HG03432 (cell line): ENCODE results near the gene MYL5.
"Not testable (repeated sequence)": the region's sequence is repeated elsewhere in the genome, so short reads cannot be mapped to it uniquely, and the experiment has no call there.

Experiments
- ATAC-seq: cut with Tn5 transposase; IDR thresholded peaks from one replicate; pipeline ENCODE4 v1.9.1; 2021; ENCODE audit warnings: mild to moderate bottlenecking, moderate library complexity; ENCODE audit not compliant: unreplicated experiment

MYL5 gene

GRCh38 chr4:674172-675035 is at the start of gene MYL5, which contains the start of gene ATP5ME:
Gene MYL5, plus strand, starts transcription at chr4:674542. Its CDS starts 3,485 bp downstream, at chr4:678027.
Gene ATP5ME, minus strand, starts transcription at chr4:674276. Its CDS starts 29 bp downstream, at chr4:674247.
- ATAC-seq, result peak; percentile 75

DNA sequence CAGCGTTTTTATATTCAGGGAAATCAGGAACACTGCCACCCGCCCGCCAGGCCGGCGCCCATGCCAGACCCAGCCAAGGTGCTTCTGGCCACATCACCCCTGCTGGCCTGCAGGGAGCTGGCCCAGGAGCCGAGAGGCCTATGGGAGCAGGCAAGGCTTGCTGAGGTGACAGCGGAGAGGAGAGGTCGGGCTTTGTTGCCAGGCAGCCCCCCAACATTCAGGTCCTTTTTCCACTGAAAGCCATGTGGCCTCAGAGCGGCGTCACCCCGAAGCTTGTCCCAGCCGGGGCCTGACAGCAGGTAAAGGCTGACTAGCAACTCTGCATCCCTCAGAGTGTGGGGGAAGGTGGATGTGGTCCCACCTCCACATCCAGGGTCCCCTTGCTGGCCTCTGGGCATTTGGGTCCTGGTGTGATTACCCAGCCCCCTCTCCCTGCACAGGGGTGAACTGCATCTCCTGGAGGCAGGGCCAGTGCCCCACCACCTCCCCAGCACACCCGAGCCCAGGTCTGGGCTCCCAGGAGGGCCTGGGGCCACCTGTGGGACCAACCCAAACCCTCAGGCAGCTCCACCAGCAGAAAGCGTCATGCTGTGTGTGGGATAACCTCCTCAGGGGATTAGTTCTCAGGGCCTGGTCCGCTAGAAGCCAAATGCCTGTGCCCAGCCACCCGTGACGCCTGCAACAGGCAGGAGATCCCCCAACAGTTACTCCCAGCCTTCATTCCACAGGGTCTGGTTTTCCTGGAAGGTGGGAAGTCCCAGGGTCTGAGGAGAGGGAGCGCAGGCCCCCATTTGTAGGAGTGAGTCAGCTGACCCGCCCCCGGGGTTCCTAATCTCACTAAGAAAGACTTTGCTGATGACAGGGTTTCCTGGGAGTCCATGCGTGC is 49.4 kb upstream of the MYL5 start, which contains the start of gene PDE6B:
Gene PDE6B, plus strand, starts transcription at position 869 of the 886 bp plus-strand sequence. CDS start 54 bp downstream, outside the sequence.
- ATAC-seq, result no peak

DNA sequence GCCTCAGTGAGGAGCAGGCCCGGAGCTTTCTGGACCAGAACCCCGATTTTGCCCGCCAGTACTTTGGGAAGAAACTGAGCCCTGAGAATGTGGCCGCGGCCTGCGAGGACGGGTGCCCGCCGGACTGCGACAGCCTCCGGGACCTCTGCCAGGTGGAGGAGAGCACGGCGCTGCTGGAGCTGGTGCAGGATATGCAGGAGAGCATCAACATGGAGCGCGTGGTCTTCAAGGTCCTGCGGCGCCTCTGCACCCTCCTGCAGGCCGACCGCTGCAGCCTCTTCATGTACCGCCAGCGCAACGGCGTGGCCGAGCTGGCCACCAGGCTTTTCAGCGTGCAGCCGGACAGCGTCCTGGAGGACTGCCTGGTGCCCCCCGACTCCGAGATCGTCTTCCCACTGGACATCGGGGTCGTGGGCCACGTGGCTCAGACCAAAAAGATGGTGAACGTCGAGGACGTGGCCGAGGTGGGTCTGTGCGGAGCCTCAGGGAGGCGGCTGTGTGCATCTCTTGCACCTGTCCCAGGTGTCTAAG is 48.6 kb upstream of the MYL5 start:
- ATAC-seq, result no peak

GRCh38 chr4:626201-627091 is 47.9 kb upstream of the MYL5 start:
- no peak for ATAC-seq

GRCh38 chr4:627347-628125 is 46.8 kb upstream of the MYL5 start:
- ATAC-seq, result no peak

DNA sequence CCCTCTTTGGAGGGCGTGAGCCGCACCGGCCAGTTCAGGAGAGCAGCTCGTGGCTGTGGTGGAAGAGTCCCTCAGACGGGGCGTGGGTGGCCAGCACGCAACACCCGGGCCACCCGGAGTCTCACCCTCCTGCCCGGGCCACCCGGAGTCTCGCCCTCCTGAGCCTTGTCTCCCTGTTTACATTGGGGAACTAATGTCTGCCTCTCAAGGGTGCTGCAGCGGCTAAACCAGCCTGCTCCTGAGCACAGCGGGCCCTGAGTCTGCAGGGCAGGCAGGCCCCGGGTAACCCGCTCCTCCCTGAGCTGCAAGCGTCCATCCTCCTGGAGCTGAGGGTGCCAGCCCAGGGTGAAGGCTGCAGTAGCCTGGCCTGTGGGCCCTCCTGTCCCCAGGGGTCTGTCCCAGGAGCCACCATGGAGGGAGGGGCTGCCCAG is 46.0 kb upstream of the MYL5 start:
- no peak for ATAC-seq

DNA sequence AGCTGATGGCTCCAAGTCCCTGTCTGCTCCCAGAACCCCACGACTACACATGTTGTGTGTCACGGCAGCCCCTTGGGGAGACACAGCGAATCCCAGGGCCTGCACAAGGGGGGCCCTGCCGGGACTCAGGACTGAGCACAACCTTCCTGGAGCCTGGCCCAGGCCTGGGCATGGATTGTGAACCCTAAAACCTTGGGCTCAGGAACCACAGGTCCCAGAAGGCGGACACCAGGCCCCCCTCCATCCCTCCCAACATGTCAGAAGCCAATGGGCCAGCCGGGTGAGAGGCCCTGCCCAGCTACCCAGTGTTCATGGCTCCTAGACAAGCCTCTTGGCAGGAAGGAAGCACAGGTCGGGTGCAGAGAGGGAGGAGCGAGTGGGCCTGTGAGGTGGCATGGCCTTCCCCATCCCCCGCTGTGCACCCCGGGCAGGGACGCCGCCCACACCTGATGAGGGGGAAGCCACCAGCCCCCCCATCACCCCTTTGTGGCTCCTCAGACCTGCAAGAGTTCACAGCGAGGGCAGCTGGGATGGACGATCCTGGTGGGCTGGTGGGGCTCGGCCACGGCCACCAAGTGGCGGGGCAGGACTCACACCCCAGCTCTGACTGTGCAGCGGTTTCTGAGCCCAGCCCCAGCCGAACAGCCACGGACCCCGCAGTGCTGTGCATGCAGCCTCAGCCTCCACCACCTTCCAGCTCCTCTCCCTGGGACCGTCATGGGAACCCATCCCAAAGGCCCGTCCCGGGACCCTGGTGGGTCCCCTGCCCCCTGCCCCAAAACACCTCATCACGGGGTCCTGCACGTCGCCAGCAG is 45.3 kb upstream of the MYL5 start:
- no peak for ATAC-seq

DNA sequence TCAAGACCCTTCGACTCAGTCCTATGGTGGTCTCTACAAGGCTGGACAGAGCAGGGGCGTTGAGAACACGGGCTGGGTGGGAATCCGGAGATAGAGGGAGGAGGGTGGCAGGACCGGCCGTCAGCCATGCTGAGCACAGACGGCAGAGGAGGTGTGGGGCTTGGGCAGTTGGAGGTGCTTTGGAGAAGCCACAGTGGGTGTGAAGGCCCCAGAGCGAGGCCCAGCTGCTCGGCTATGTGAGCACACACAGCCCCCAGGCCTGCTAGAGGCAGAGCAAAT is 44.8 kb upstream of the MYL5 start:
- ATAC-seq, result no peak

GRCh38 chr4:629915-630641 is 44.3 kb upstream of the MYL5 start:
- ATAC-seq, result no peak

GRCh38 chr4:630656-631055 is 43.7 kb upstream of the MYL5 start:
- no peak for ATAC-seq

GRCh38 chr4:632196-632790 is 42.0 kb upstream of the MYL5 start:
- no peak for ATAC-seq

DNA sequence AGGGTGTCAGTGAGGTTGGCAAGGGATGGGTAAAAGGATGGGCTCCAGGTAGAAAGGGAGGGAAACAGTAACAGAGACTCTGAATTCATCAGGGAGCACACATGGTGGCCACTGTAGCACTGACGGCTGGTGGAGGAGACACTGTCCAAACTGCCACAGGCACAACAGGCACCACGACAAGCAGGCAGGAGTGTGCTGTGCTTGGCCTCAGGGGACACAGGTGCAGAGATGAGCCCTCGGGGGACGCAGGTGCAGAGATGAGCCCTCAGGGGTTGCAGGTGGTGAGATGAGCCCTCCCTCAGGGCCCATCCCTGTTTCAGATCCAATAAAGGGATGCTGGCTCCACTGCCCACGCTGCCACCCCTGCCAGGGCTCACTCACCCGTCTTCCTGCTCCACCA is 41.4 kb upstream of the MYL5 start:
- no peak for ATAC-seq

DNA sequence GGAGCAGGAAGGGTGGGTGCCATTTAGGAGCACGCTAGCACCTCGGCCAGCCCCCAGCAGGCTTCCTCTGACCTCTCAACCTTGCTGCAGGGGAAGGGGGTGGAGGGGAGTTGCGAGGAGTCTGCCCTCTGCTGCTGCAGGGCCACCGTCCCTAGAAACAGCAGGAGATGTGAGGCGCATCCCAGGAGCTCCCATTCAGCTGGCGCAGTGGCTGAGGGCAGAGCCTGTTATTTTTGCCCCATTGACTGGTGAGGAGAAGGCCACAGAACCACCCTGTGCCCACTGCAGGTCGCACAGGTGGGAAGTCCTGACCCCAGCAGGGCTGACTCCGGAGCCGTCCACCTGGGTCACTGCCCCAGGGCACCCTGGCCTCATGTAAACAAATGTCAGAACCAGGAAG is 40.9 kb upstream of the MYL5 start:
- no peak for ATAC-seq

DNA sequence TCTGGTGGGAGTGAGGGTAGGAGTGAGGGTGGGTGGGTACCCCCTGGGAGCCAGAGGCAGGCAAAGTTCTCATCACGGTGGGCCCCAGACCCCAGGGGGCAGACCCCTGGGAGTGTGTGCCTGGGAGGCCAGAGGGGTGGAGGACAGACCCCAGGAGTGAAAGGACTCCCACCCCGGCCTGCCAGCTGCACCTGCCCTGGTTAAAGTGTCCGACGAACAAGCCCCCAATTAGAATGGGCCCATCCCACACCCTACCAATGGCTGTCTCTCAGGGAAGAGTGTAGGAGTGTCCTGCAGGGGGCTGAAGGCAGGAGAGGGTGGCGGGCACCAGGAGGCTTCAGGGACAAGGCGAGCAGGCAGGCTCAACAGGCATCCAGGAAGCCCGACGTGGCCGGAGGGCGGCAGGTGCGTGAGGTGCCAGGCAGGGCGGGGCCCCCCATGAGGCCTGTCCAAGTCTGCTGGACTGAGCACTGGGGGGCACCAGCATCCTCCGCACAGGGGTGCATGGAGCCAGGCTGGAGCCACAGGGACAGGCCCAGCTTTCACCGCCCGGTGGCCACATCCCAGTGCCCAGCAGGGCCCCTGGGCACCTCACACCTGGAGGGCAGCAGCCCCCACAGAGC is 40.3 kb upstream of the MYL5 start:
- no peak for ATAC-seq

DNA sequence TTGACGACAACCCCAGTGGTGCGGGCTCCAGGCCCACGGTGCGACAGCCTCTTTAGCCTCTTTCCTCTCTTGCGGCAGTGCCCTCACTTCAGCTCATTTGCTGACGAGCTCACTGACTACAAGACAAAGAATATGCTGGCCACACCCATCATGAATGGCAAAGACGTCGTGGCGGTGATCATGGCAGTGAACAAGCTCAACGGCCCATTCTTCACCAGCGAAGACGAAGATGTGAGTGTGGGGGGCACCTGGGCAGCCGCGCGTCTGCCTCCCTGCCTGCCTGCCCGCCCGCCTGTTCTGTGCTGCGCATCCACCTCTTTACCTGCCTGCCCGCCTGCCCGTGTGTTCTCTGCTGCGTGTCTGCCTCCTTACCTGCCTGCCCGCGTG is 39.8 kb upstream of the MYL5 start:
- no peak for ATAC-seq

GRCh38 chr4:635066-635835 is 39.1 kb upstream of the MYL5 start:
- ATAC-seq, result not testable (repeated sequence)
